ENCODE measurements around the gene TMBIM6. TPM values are rescaled to one million over a fixed set of nuclear protein-coding genes. Genes with fewer than 3 reads are reported as not detected.
"Not testable (repeated sequence)": the region's sequence is repeated elsewhere in the genome, so short reads cannot be mapped to it uniquely, and the experiment has no call there.

Gene TMBIM6
- total and polyA plus RNA-seq, 2 experiments from 2014 or later, result 534 to 805 TPM

- 90% methylated on average over 1 of the region's 1 CpG for WGBS (ENCODE audit: low lambda C conversion rate, missing lambda C conversion rate)
- Histone ChIP-seq H3K27me3 (no peaks in the 10 kb centered on the region), H3K4me3 (no peak overlapping the region), H2AFZ (no peak overlapping the region), H3K79me2 (no peaks in the 10 kb centered on the region), H3K27ac (no peak overlapping the region), H3K36me3 (replicated peaks; ENCODE audit: insufficient read depth, low read depth) (no peaks in the 10 kb centered on the region), H3K9me3 (ENCODE audit: low read depth) (no peaks in the 10 kb centered on the region), H3K4me2 (no peak overlapping the region), H3K4me1 (ENCODE audit: insufficient read depth) (no peaks in the 10 kb centered on the region), H4K20me1 (ENCODE audit: insufficient read depth, poor library complexity, severe bottlenecking) (no peaks in the 10 kb centered on the region), H3K9me2 (replicated peaks; ENCODE audit: insufficient read depth) (no peaks in the 10 kb centered on the region)
- DNase-seq (ENCODE audit: low spot score), result no peak
- TF ChIP-seq EZH2phosphoT487 (IDR thresholded peaks at IDR 0.05; ENCODE audit: low read depth, severe bottlenecking, unreplicated experiment), result no peak
- TF ChIP-seq CTCF (IDR thresholded peaks at IDR 0.05; ENCODE audit: poor library complexity), result no peak
Observed at GRCh38 chr12:49730050-49730449, 11.3 kb upstream of the TMBIM6 start.

GRCh38 chr12:49730568-49731101, 10.7 kb upstream of the TMBIM6 start:
- H2AFZ ChIP-seq, result no peak overlapping the region
- TF ChIP-seq EZH2 (IDR thresholded peaks at IDR 0.05; ENCODE audit: borderline replicate concordance), result no peak
- TF ChIP-seq EZH2phosphoT487 (IDR thresholded peaks at IDR 0.05; ENCODE audit: low read depth, severe bottlenecking, unreplicated experiment), result no peak
- TF ChIP-seq CTCF (IDR thresholded peaks at IDR 0.05; ENCODE audit: poor library complexity), result no peak
- H3K36me3 ChIP-seq (replicated peaks; ENCODE audit: insufficient read depth, low read depth), result no peaks in the 10 kb centered on the region
- no peaks in the 10 kb centered on the region for H3K9me2 ChIP-seq (replicated peaks; ENCODE audit: insufficient read depth)
- H3K27ac ChIP-seq, result no peak overlapping the region
- no peaks in the 10 kb centered on the region for H3K4me1 ChIP-seq (ENCODE audit: insufficient read depth)
- H3K4me2 ChIP-seq, result no peak overlapping the region
- no peak for DNase-seq (ENCODE audit: low spot score)
- no peak overlapping the region for H3K4me3 ChIP-seq
- H3K79me2 ChIP-seq, result no peaks in the 10 kb centered on the region
- H4K20me1 ChIP-seq (ENCODE audit: insufficient read depth, poor library complexity, severe bottlenecking), result no peaks in the 10 kb centered on the region
- no peaks in the 10 kb centered on the region for H3K27me3 ChIP-seq
- WGBS (ENCODE audit: low lambda C conversion rate, missing lambda C conversion rate), result 90% methylated on average over 3 of the region's 3 CpGs
- H3K9me3 ChIP-seq (ENCODE audit: low read depth), result no peaks in the 10 kb centered on the region

- TF ChIP-seq EZH2 (IDR thresholded peaks at IDR 0.05; ENCODE audit: borderline replicate concordance) (no peak), CTCF (IDR thresholded peaks at IDR 0.05; ENCODE audit: poor library complexity) (no peak), EZH2phosphoT487 (IDR thresholded peaks at IDR 0.05; ENCODE audit: low read depth, severe bottlenecking, unreplicated experiment) (no peak)
- H3K4me1 ChIP-seq (ENCODE audit: insufficient read depth), result no peaks in the 10 kb centered on the region
- no peaks in the 10 kb centered on the region for H3K9me2 ChIP-seq (replicated peaks; ENCODE audit: insufficient read depth)
- no peak overlapping the region for H3K27ac ChIP-seq
- H4K20me1 ChIP-seq (ENCODE audit: insufficient read depth, poor library complexity, severe bottlenecking), result no peaks in the 10 kb centered on the region
- no peak overlapping the region for H2AFZ ChIP-seq
- no peaks in the 10 kb centered on the region for H3K36me3 ChIP-seq (replicated peaks; ENCODE audit: insufficient read depth, low read depth)
- WGBS (ENCODE audit: low lambda C conversion rate, missing lambda C conversion rate), result 71% methylated on average over 10 of the region's 10 CpGs
- H3K4me2 ChIP-seq, result no peak overlapping the region
- DNase-seq (ENCODE audit: low spot score), result no peak
- H3K4me3 ChIP-seq, result no peak overlapping the region
- H3K27me3 ChIP-seq, result no peaks in the 10 kb centered on the region
- H3K79me2 ChIP-seq, result no peaks in the 10 kb centered on the region
- no peaks in the 10 kb centered on the region for H3K9me3 ChIP-seq (ENCODE audit: low read depth)
Observed at GRCh38 chr12:49733219-49734017, 7.9 kb upstream of the TMBIM6 start.

GRCh38 chr12:49734900-49735299, 6.5 kb upstream of the TMBIM6 start:
- DNase-seq (ENCODE audit: low spot score); H3K4me3 ChIP-seq; H3K79me2 ChIP-seq; H3K36me3 ChIP-seq (replicated peaks; ENCODE audit: insufficient read depth, low read depth); H4K20me1 ChIP-seq (ENCODE audit: insufficient read depth, poor library complexity, severe bottlenecking); H3K4me2 ChIP-seq; H3K27ac ChIP-seq; H3K4me1 ChIP-seq (ENCODE audit: insufficient read depth); H2AFZ ChIP-seq; H3K27me3 ChIP-seq; H3K9me2 ChIP-seq (replicated peaks; ENCODE audit: insufficient read depth); H3K9me3 ChIP-seq (ENCODE audit: low read depth): not testable (repeated sequence)
- 91% methylated on average over 7 of the region's 7 CpGs for WGBS (ENCODE audit: low lambda C conversion rate, missing lambda C conversion rate)

GRCh38 chr12:49738721-49739120, 2.6 kb upstream of the TMBIM6 start:
- not testable (repeated sequence) for H3K4me1 ChIP-seq (ENCODE audit: insufficient read depth); H3K9me3 ChIP-seq (ENCODE audit: low read depth); H3K4me2 ChIP-seq; H3K27ac ChIP-seq; H2AFZ ChIP-seq; H3K36me3 ChIP-seq (replicated peaks; ENCODE audit: insufficient read depth, low read depth); H3K27me3 ChIP-seq; H3K4me3 ChIP-seq; DNase-seq (ENCODE audit: low spot score); H3K9me2 ChIP-seq (replicated peaks; ENCODE audit: insufficient read depth)
- 91% methylated on average over 5 of the region's 5 CpGs for WGBS (ENCODE audit: low lambda C conversion rate, missing lambda C conversion rate)
- H4K20me1 ChIP-seq (ENCODE audit: insufficient read depth, poor library complexity, severe bottlenecking), result peaks cover 19% of the 10 kb centered on the region
- H3K79me2 ChIP-seq, result peaks cover 18% of the 10 kb centered on the region

DNA sequence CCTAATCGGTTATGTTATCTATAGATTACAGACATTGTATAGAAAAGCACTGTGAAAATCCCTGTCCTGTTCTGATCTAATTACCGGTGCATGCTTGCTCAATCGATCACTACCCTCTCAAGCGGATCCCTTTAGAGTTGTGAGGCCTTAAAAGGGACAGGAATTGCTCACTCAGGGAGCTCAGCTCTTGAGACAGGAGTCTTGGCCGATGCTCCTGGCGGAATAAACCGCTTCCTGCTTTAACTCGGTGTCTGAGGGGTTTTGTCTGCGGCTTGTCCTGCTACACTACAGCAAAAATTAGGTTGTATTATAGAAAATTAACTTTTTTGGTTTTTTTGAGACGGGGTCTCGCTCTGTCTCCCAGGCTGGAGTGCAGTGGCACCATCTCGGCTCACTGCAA, 1.1 kb upstream of the TMBIM6 start:
- peaks cover 34% of the 10 kb centered on the region for H3K79me2 ChIP-seq
- H2AFZ ChIP-seq, result peak overlapping the region; percentile 53
- H3K36me3 ChIP-seq (replicated peaks; ENCODE audit: insufficient read depth, low read depth), result not testable (repeated sequence)

More for the DNA sequence above, 1.1 kb upstream of the TMBIM6 start:
- peaks cover 18% of the 10 kb centered on the region for H3K4me1 ChIP-seq (ENCODE audit: insufficient read depth)
- not testable (repeated sequence) for DNase-seq (ENCODE audit: low spot score); H3K9me2 ChIP-seq (replicated peaks; ENCODE audit: insufficient read depth); H3K27me3 ChIP-seq; H3K9me3 ChIP-seq (ENCODE audit: low read depth); H3K4me2 ChIP-seq; H3K27ac ChIP-seq; H3K4me3 ChIP-seq
- H4K20me1 ChIP-seq (ENCODE audit: insufficient read depth, poor library complexity, severe bottlenecking), result peaks cover 35% of the 10 kb centered on the region
- WGBS (ENCODE audit: low lambda C conversion rate, missing lambda C conversion rate), result 84% methylated on average over 12 of the region's 12 CpGs
